ENCODE measurements around the gene KCNQ1.

DNA sequence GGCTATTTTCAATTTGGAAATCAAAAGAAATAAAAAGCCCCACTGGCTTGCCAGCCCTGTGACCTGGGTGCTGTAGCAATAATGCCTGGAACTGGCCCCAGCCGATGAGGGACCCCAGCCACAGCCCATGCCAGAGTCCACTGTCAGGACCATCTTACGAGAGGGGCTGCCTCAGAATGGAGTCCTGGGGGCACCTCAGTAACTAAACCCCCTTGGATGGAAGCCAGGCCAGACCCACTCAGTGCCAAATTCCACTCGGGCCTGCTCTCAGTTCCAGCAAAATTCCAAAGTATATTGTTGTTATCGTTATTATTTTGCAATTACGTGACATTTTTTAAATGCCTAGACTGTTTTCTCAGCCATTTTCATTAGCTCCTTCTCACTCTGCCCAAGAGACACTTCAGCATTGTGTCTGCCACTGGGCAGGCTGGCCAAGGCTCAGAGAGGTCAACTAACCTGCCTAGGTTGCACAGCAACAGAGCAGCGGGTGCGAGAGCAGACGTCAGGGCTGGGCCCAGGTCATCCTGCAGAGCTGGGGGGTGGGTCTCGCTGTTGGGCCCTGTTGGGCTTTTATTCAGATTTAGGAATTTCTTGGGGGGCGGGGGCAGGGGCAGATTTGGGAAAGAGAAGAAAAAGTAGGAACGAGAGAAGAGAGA lies 421.2 kb downstream of the KCNQ1 start:
- TF ChIP-seq, protein P1, sequence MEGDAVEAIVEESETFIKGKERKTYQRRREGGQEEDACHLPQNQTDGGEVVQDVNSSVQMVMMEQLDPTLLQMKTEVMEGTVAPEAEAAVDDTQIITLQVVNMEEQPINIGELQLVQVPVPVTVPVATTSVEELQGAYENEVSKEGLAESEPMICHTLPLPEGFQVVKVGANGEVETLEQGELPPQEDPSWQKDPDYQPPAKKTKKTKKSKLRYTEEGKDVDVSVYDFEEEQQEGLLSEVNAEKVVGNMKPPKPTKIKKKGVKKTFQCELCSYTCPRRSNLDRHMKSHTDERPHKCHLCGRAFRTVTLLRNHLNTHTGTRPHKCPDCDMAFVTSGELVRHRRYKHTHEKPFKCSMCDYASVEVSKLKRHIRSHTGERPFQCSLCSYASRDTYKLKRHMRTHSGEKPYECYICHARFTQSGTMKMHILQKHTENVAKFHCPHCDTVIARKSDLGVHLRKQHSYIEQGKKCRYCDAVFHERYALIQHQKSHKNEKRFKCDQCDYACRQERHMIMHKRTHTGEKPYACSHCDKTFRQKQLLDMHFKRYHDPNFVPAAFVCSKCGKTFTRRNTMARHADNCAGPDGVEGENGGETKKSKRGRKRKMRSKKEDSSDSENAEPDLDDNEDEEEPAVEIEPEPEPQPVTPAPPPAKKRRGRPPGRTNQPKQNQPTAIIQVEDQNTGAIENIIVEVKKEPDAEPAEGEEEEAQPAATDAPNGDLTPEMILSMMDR (IDR thresholded peaks at IDR 0.05; ENCODE audit: insufficient read depth, low read length, poor library complexity, severe bottlenecking): no peak
- no peak for TF ChIP-seq EZH2phosphoT487 (conservative IDR thresholded peaks at IDR 0.05; ENCODE audit: low read length)
